NCI-H748 (cell line): ENCODE data around the gene GLIS1.

Experiments used
- DNase-seq: peaks from one replicate; lab custom pipeline; 2025; ENCODE audit not compliant: unreplicated experiment; lab: John Stamatoyannopoulos, UW

GLIS1 gene

GRCh38 chr1:53550201-53550741 lies 188.7 kb downstream of the GLIS1 start:
- DNase-seq, result no peak

DNA sequence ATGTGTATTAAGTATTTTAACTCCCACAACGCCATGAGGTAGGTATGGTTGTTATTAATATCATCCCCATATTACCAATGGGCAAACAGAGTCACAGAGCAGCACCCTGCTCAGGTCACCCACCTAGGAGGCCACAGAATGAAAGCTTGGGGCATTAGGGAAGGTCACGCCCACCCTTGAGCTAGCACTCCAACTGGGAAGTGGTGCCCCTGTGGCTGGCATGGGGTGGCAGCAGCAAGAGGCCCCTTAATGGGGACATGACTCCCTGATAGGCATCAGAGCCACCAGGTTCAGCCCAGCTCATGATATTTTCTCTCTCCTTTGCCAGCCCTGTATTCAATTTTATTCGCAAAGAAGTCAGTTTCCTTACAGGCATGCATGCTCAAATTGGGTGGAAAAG lies 189.2 kb downstream of the GLIS1 start:
- DNase-seq, result no peak

DNA sequence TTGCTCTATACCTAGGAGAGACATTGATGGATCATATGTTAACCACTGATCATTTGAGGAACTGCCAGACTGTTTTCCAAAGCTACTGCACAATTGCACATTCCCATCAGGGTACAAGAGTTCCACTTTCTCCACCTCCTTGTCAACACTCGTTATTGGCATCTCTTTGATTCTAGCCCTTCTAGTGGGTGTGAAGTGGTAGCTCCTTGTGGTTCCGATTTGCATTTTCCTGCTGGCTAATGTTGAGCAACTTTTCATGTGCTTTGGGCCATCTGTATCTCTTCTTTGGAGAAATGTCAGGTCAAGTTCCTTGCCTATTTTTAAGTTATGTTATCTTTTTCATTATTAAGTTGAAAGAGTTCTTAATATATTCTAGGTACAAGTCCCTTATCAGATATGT lies 189.7 kb downstream of the GLIS1 start:
- no peak for DNase-seq

- no peak for DNase-seq
These were observed 190.9 kb downstream of the GLIS1 start for GRCh38 chr1:53548031-53548491.

DNA sequence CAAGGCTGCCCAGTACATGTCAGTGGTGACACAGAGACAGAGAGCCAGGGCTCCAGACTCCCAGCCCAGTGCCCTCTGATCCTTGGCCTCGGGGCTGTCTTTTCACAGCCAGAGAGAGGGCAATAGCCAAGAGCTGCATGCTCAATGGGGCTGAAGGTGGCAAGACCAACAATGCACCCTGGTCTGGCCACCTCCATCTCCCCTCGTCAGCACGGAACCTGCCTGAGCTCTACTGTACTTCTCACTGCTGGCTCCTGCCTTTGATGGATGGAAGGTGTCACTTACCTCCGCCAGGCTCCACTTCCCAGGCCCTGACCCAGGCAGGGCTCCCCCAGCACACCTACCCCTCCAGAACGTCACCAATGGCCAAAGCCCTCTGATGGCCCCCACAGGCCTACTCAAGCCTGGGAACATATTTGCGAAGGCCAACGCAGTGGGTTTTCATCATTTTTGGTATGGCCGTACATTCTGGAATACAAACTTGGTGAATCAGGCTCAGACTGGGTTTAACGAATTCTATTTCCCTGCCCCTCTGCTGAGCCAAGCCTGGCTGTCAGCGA lies 191.7 kb downstream of the GLIS1 start:
- no peak for DNase-seq

GRCh38 chr1:53546409-53547155 lies 192.4 kb downstream of the GLIS1 start:
- DNase-seq, result no peak

GRCh38 chr1:53545663-53546408 lies 193.1 kb downstream of the GLIS1 start:
- DNase-seq, result no peak

DNA sequence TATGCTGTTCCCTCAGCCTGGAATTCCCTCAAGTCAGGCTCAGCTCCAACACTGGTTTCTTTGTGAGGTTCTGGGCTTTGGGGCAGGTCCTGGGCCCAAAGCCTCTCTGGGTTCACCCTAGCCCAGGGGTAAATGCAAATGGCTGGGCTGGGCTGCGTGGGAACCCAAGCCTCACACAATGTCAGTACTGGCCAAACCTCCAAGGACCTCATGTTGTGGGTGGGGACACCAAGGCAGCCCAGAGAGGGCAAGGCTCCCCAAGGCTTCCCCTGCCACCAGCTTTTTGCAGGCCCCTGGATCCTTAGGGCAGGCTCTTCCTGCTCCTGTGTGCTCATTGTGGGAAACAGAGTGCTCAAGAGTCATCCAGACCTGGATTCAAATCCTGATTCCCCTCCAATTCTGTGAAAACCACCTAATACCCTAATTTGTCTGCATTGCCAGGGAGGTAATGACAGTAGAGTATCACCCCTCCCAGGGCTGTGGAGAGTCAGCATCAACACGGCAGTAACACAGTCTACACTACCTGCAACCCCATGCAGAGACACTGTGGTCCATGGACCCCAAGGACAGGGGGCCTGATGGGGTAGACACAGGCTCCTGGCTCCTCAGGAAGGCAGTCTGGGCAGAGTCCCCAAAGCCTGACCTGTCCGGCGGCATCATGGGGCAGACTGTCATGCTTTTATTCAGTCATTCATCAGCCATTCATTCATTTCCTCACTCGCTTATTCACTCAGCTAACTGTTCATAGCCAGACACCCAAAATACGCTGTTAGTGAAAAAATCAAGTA lies 194.0 kb downstream of the GLIS1 start:
- DNase-seq, result no peak

- no peak for DNase-seq
These were observed 194.9 kb downstream of the GLIS1 start for GRCh38 chr1:53543778-53544695.

- DNase-seq, result peak; percentile 7
These were observed 195.7 kb downstream of the GLIS1 start for GRCh38 chr1:53543130-53543777.

- DNase-seq, result no peak
These were observed 196.4 kb downstream of the GLIS1 start for GRCh38 chr1:53542551-53542950.

DNA sequence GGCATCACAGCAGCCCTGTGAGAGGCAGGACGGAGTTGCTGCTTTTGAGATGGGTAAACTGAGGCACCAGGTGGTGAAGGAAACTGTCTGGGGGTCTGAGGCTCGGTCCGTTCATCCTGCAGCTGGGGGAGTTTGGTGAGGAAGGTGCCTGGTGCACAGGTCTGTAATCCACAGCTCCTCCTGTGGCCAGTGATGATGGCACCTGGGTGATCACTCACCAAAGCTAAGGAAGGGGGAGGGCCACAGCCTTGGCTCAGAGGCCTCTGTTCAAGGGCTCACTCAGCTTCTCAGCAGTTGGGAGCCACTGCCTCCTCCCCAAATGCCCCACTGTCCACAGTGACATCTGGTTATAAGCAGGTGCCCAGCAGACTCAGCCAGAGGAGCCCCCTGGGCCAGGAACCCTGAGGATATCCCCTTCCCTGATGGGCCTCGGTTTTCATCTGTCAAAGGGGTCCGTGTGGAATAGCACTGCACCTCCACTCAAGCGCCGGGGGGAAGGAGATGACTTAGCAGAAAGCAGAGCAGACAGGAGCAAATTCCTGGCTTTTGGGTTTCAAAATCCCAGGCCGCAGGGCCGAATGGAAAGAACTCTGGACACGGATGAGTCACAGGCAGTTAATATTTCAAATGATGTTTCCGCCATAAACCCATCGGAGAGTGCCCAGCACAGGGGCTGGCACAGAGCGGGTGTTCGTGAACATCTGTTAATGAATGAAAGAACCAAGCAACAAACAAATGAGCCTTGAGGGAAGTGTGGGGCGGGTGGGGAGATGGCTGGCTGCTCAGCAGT lies 197.0 kb downstream of the GLIS1 start:
- no peak for DNase-seq

GRCh38 chr1:53541263-53541625 lies 197.7 kb downstream of the GLIS1 start:
- no peak for DNase-seq

DNA sequence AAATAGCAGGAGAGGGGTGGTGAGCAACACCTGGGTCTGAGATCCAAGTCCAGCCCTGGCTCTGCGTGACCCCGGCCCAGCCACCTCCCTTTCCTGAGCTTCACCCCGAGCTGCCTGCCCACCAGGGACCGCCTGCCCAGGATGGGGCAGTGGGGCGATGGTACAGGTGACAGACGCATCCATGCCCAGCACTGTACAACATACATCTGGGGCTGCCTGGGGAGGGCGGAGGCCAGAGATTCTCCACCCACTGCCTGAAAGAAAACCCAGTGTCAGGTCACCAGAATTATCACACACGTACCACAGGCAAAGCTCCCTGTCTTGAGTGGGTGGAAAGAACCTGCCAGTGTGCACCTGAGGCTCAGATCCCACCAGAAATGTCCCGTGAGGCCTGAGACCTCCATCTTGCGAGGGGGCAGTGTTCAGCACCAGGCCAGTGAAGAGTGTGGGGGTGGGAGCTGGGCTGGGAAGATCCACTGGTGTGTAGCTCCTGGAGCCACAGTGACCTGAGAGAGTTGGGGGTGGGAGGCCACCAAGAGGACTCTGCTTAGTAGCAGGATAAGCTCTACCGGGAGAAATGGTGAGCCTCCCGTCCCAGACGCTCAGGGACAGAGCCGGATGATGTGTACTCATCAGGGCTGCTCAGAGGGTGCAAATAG lies 198.2 kb downstream of the GLIS1 start:
- no peak for DNase-seq

- DNase-seq, result no peak
These were observed 199.0 kb downstream of the GLIS1 start for GRCh38 chr1:53539711-53540603.

DNA sequence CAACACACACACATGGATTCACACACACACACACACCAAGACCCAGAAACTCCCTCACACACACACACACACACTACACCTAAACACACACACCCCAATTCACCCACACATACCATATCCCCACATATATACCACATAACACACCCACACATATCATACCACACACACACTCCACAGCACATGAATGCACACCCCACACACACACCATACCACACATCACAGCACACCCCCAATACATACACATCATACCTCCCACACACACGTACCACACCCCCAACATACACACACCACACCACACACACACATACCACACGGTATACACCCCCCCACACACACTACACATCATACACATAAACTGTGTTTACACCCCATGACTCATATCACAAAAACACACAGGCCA lies 199.7 kb downstream of the GLIS1 start:
- no peak for DNase-seq

GRCh38 chr1:53536606-53537005 lies 202.4 kb downstream of the GLIS1 start:
- no peak for DNase-seq
